SK-N-MC (cell line): ENCODE measurements around the gene LEMD1.
"Not testable (repeated sequence)": the region's sequence is repeated elsewhere in the genome, so short reads cannot be mapped to it uniquely, and the experiment has no call there.

ENCODE experiments used
- DNase-seq: peaks from one replicate; pipeline ENCODE4 v3.0.0-alpha.2; 2011; ENCODE audit warnings: low read depth, low spot score
- H3K27ac ChIP-seq: fragments of 200-600 bp; sonication (generic); 2 replicates; pipeline ENCODE4 v1.5.1; 2016; ENCODE audit warnings: mixed run types
- H3K36me3 ChIP-seq: fragments of 200-600 bp; sonication (generic); 2 replicates; pipeline ENCODE4 v1.6.1; 2017; ENCODE audit warnings: antibody characterized with exemption, low read length, mixed read lengths; ENCODE audit not compliant: insufficient read depth
- H3K4me3 ChIP-seq: fragments of 200-600 bp; sonication (generic); 2 replicates; pipeline ENCODE4 v1.5.1; 2016
- H3K9ac ChIP-seq: fragments of 200-600 bp; sonication (generic); 2 replicates; pipeline ENCODE4 v1.8.0; 2017; ENCODE audit warnings: mixed run types, mixed read lengths; ENCODE audit not compliant: insufficient read length
- H3K9me3 ChIP-seq: fragments of 200-600 bp; sonication (generic); 2 replicates; pipeline ENCODE4 v1.6.1; 2017; ENCODE audit warnings: low read depth, mild to moderate bottlenecking, antibody characterized with exemption, low read length, moderate library complexity, mixed read lengths
- EZH2 ChIP-seq: fragments of 200-600 bp; sonication (generic); IDR thresholded peaks from one replicate; pipeline ENCODE4 v1.6.1; 2017; ENCODE audit warnings: antibody characterized with exemption
- FOXP2 ChIP-seq: optimal IDR thresholded peaks from 2 replicates; pipeline ENCODE3; 2011; ENCODE audit warnings: mild to moderate bottlenecking, moderate library complexity; ENCODE audit not compliant: insufficient read depth; ENCODE audit errors: extremely low read length, control extremely low read depth
- POLR2AphosphoS5 ChIP-seq: IDR thresholded peaks from 2 replicates; pipeline ENCODE4 v1.6.1; 2012; ENCODE audit warnings: mild to moderate bottlenecking, low read depth, low read length, borderline replicate concordance

The LEMD1 gene

DNA sequence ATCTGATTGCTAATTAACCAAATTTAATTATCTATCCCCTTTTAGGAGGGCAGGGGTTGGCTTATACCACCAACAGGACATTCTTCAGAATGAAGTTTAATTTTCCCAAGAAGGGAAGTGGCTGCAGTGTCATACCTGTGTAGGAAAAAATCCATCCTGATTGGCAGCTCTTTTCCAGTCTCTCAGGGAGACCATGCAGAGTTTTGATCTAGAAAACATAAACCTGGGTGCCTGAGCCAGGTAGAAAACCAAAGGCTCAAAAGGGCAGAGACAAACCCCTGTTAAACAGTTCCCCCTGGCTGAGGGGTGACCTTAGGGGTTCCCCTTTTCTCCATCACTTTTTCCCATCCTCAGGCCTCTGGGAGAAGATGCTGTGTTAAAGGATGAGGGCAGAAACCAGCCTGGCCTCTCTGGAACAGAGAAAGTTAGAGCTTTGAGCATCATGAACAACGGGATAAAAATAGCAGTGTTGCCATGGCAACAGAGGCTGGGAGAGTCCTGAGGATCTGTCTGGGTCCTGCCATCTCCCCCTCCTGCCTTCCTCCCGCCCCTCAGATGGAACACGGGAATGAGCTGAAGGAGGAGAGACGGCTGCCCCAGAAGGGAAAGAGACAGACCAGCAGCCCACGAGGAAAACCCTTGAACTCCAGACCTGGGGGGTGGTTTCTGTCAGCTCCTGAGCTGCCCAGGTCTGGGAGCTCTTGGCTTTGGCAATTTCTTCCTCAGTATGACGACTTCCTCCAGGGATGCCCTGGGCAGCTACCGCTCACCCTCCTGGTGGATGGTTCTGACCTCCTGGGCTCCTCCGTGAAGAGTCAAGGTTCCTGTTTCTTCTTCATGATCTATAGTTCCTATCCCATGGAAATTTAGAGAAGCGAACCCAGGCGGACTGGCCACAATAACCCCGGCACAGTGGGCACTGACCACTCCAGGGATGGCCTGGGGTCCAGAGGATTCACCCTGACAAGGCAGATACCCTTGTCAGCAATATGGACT lies 14.0 kb upstream of the LEMD1 start:
- H3K27ac ChIP-seq = no peak overlapping the region
- no peak for DNase-seq

DNA sequence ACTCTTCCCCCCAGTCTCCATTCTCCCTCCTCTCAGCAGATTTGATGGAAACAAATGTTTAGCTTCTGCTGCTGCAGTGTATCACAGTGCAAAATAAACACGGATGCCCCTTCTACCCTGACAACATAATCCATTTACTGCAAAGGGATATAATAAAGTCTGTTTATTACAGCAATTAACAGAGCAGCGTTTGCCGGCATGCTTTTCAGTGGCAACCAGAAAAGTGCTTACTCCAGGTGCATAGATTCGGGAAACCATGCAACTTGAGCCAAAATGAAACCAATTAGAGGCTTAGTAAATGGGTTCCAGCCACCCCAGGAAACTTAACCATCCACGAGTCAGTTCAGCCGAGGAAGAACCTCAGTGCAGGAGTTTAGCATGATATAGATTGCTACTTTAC lies 12.9 kb upstream of the LEMD1 start:
- Histone ChIP-seq H3K9me3 (no peaks in the 10 kb centered on the region), H3K9ac (no peak overlapping the region), H3K4me3 (no peak overlapping the region), H3K27ac (no peak overlapping the region), H3K36me3 (no peaks in the 10 kb centered on the region)
- TF ChIP-seq EZH2 = no peak
- no peak for TF ChIP-seq FOXP2
- TF ChIP-seq POLR2AphosphoS5 = no peak
- no peak for DNase-seq

More for the DNA sequence above, 14.0 kb upstream of the LEMD1 start:
- H3K9me3 ChIP-seq = no peaks in the 10 kb centered on the region
- H3K9ac ChIP-seq = no peak overlapping the region
- no peak for TF ChIP-seq EZH2
- TF ChIP-seq POLR2AphosphoS5 = no peak
- TF ChIP-seq FOXP2 = no peak
- H3K4me3 ChIP-seq = no peak overlapping the region
- no peaks in the 10 kb centered on the region for H3K36me3 ChIP-seq

DNA sequence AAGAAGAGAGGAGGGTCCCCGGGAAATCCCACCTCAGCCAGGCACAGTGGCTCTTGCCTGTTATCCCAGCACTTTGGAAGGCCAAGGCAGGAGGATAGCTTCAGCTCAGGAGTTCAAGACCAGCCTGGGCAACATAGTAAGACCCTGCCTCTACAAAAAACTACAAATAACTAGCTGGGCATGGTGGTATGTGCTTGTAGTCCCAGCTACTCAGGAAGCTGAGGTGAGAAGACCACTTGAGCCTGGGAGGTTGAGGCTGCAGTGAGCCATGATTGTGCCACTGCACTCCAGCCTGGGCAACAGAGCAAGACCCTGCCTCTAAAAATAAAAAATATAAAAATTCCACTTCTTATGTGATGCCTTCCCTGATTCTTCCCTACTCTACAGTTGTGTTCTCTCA lies 10.8 kb upstream of the LEMD1 start:
- not testable (repeated sequence) for DNase-seq

DNA sequence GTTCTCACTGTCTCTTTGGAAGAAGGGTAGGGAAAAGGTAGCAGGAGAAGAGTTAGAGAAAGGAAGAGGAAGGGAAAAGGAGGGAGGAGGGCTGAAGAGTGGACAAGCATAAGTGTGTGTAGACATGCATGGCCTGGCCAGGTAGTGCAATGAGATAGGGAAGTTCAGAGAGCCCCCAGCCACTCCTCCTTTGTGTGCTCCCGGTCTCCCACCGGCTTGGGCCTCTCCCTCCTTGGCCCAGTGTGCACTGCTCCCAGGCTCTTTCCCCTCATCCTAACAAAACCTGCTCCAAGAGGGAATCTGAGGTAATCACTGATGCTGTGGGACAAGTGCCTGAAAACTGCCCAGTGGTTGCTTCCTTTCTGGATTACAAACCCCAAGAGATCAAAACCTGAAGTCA lies 10.3 kb upstream of the LEMD1 start:
- no peaks in the 10 kb centered on the region for H3K9me3 ChIP-seq
- DNase-seq = no peak
- no peak overlapping the region for H3K27ac ChIP-seq
- H3K36me3 ChIP-seq = no peaks in the 10 kb centered on the region
- TF ChIP-seq POLR2AphosphoS5 (no peak), FOXP2 (no peak), EZH2 (no peak)
- no peak overlapping the region for H3K9ac ChIP-seq
- H3K4me3 ChIP-seq = no peak overlapping the region

More for the DNA sequence above, 10.8 kb upstream of the LEMD1 start:
- not testable (repeated sequence) for H3K27ac ChIP-seq, H3K36me3 ChIP-seq, H3K9me3 ChIP-seq, H3K9ac ChIP-seq, H3K4me3 ChIP-seq

DNA sequence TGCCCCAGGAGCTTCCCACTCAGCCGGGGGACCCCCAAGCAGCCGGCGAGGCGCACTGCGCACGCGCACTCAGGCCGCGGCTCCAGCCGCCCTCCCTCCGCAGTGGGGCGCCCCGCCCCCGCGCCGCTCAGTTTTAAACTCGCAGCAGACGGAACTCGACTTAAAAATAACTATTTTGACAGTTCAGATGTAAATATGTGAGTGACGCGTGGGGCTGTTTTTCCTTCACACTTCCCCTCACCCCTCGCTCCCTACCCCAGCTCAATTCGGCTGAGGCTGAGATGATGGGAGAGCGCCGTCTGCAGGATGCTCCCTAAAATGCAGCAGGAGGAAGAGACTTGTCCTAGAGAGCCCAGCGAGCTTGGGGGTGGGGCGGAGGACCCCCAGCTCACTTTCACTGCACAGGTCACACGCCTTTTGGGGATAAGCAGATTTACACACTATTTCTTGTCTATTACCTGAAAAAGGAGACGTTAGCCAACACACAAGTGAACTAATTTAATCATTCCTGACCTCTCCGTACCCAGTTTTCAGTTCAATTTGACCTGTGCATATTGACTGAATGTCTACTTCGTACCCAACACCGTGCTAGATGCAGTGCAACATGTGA lies 8.9 kb upstream of the LEMD1 start:
- H3K9ac ChIP-seq = no peak overlapping the region
- peak overlapping the region; percentile 78 for H3K4me3 ChIP-seq
- no peaks in the 10 kb centered on the region for H3K36me3 ChIP-seq
- no peak for DNase-seq
- H3K27ac ChIP-seq = no peak overlapping the region
- H3K9me3 ChIP-seq = no peaks in the 10 kb centered on the region
- TF ChIP-seq FOXP2 (no peak), POLR2AphosphoS5 (no peak), EZH2 (no peak)

DNA sequence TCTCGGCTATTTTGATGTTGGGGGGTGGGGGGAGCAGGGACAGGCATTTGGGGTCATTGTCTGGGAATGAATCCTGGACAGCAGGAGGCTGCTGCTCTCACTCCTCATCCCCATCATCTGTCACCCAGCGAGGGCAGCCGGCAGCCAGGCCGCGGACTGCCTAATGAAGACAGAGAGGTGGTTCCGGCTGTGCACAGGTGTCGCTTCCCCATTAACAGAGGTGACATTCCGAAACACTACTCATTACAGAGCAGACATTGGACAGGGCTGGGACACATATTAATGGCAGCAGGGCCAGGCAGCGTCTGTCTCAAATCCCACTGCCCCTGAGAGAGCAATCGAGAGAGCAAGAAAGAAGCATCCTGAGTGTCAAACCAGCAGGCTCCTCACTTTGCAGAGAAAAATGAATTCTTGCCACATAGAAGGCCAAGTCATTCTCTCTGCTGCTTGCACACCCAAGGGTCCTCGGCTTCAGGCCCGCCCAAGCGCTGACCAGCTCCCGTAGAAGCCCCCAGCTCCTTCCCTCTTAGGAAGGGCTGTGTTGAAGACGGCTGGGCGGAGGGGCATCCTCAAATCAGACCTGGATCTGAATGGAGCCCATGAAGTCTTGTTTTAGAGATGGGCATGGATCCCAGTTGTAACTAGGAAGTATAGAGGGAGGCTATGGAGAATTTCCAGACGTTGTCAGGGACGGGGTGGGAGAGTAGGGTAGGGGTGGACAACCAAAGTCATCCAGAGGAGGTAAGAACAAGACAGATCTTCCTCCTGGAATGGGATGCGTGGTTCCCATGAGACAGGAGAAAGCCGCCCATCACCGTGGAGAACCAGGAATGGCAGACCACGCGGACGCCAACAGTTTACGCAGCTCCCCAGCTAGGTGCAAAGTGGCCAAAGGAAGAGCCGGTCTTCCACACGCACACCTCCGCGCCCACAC lies 8.2 kb upstream of the LEMD1 start:
- peak overlapping the region; percentile 78 for H3K4me3 ChIP-seq
- H3K9me3 ChIP-seq = no peaks in the 10 kb centered on the region
- no peak for TF ChIP-seq POLR2AphosphoS5
- no peak for TF ChIP-seq EZH2
- TF ChIP-seq FOXP2 = no peak
- H3K27ac ChIP-seq = no peak overlapping the region
- DNase-seq = no peak
- H3K36me3 ChIP-seq = no peaks in the 10 kb centered on the region
- H3K9ac ChIP-seq = no peak overlapping the region

DNA sequence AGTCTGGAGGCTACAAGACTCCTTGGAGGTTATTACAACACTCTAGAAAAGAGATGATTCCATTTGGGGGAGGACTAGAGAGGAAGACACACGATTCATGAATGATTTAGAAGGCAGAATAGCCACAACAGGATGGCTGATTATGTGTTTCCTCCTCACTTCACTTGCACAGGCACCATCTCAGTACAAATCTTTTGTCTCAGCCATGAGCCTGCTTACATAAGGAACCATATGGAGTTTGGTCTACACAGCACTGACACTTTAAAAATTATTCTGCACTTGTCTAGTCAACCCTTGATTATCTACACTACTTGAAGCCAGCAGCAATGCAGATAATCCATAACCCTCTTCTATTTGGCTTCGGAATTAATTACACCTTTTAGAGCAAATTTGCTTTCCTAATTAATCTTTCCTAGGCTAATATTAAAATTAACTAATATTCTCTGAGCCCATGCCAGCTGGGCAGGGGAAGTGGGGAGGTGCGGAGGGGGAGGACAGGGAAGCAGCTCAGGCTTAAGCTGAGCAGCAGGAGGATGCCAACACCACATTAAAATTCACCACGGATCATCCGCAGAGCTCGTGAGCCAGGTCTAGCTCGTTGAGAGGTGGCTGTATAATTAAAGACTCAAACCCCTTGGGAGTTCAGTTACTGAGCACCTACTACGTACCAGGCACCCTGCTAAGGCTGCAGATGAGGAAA lies 3.2 kb upstream of the LEMD1 start:
- Histone ChIP-seq H3K9ac (no peak overlapping the region), H3K9me3 (no peaks in the 10 kb centered on the region), H3K36me3 (no peaks in the 10 kb centered on the region), H3K27ac (no peak overlapping the region), H3K4me3 (no peak overlapping the region)
- no peak for TF ChIP-seq EZH2
- no peak for TF ChIP-seq POLR2AphosphoS5
- no peak for TF ChIP-seq FOXP2
- DNase-seq = no peak

DNA sequence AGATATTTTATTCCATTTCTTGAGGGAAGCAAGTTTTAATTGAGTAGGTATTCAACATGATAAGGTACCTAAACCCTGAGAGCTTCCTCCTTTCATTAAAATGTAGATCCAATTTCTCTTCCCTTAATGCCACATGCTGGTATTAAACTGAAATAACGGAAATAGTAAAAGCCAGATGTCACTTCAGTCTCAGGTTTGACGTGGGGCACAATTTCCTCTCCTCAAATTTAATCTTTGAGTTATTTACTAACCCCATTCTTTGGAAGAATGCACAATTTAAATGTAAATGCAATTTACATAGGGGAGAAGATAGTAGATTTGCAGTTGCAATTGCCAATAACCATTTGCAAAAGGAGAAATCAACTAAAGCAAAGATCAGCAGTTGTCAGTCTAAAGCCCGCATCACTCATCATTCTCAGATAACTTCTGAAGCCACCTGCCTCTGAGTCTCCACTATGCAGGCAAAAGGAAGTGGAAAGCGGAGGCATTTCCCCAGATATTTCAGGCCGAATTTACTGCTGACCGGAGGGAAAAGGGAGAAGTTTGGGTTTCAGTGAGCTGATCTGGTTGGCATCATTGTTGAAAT lies 2.1 kb upstream of the LEMD1 start:
- no peak for TF ChIP-seq FOXP2
- TF ChIP-seq POLR2AphosphoS5 = no peak
- TF ChIP-seq EZH2 = no peak
- no peak overlapping the region for H3K27ac ChIP-seq
- no peak overlapping the region for H3K9ac ChIP-seq

More for the DNA sequence above, 2.1 kb upstream of the LEMD1 start:
- Histone ChIP-seq H3K9me3 (no peaks in the 10 kb centered on the region), H3K4me3 (no peak overlapping the region), H3K36me3 (no peaks in the 10 kb centered on the region)
- no peak for DNase-seq
